Gastrocnemius medialis (tissue), 4 donors: ENCODE measurements around the gene GARNL3. TPM values are rescaled to one million over a fixed set of nuclear protein-coding genes. Genes with fewer than 3 reads are reported as not detected.

Experiments
- ATAC-seq, 2 donors: fragments of 150-250 bp; one replicate each; pipeline ENCODE4 v1.9.1; 2016
- DNase-seq, 2 donors: peaks; one replicate each; pipeline ENCODE4 v3.0.0-alpha.2; 2019
- H3K27ac ChIP-seq, 4 donors: fragments of 200-600 bp; sonication (generic); 1 replicate in 1 of 4; 2 replicates in 3 of 4; pipeline ENCODE4 v1.5.1; 2016 to 2018; ENCODE audit warnings: mild to moderate bottlenecking in 2 of 4, moderate library complexity in 1 of 4
- H3K27me3 ChIP-seq, 3 donors: fragments of 200-600 bp; sonication (generic) in 2 of 3; 1 replicate in 1 of 3; 2 replicates in 2 of 3; pipeline versions ENCODE4 v1.5.1 to v1.6.0; 2016 to 2019; ENCODE audit warnings: mild to moderate bottlenecking in 1 of 3, moderate library complexity in 1 of 3
- H3K36me3 ChIP-seq, 2 donors: fragments of 200-600 bp; sonication (generic) in 1 of 2; one replicate each; pipeline ENCODE4 v1.5.1; 2017 to 2018
- H3K4me1 ChIP-seq, 2 donors: fragments of 200-600 bp; sonication (generic) in 1 of 2; one replicate each; pipeline ENCODE4 v1.5.1; 2016 to 2017; ENCODE audit warnings: mild to moderate bottlenecking in 2 of 2
- H3K4me3 ChIP-seq, 4 donors: fragments of 200-600 bp; sonication (generic) in 3 of 4; 1 replicate in 1 of 4; 2 replicates in 3 of 4; pipeline ENCODE4 v1.5.1; 2016 to 2019; ENCODE audit warnings: mild to moderate bottlenecking in 2 of 4
- H3K9me3 ChIP-seq, 3 donors: fragments of 200-600 bp; sonication (generic) in 2 of 3; 1 replicate in 1 of 3; 2 replicates in 2 of 3; pipeline ENCODE4 v1.5.1; 2016 to 2019
- CTCF ChIP-seq, 5 experiments: fragments of 450-650 bp in 3 of 5; fragments of 200-600 bp in 2 of 5; sonication (generic) in 2 of 5; IDR thresholded peaks in 4 of 5; conservative IDR thresholded peaks in 1 of 5; 1 replicate in 4 of 5; 2 replicates in 1 of 5; pipeline ENCODE4 v1.5.1; 2016 to 2019; ENCODE audit warnings: antibody characterized with exemption in 5 of 5, mild to moderate bottlenecking in 3 of 5, moderate library complexity in 3 of 5
- POLR2A ChIP-seq, 2 donors: fragments of 450-650 bp; IDR thresholded peaks; one replicate each; pipeline ENCODE4 v1.6.1; 2017; ENCODE audit warnings: antibody characterized with exemption in 2 of 2, mild to moderate bottlenecking in 2 of 2, moderate library complexity in 2 of 2
- in situ Hi-C, 4 donors: fragments of 200-750 bp; cut with MboI; loops; one replicate each; pipeline versions ENCODE4 v1.15.0 to v1.8.0; 2017; ENCODE audit warnings: low sequenced_read_pairs in 4 of 4
- intact Hi-C: fragments of 100-400 bp; cut with DNase I; formaldehyde crosslinking; loops from one replicate; pipeline ENCODE4 v1.15.1; 2023; ENCODE audit warnings: low total_unique reads
- total RNA-seq, 4 donors: library from RNA; depleted of rRNA; stranded (reverse); fragments of >200 nt; gene quantifications; one replicate each; pipeline versions ENCODE4 v1.1.0 to v1.2.3, GENCODE V29; 2016

The GARNL3 gene
- total RNA-seq, 4 donors from 2014 or later: 2.5 to 5.7 (median 3.0) TPM

DNA sequence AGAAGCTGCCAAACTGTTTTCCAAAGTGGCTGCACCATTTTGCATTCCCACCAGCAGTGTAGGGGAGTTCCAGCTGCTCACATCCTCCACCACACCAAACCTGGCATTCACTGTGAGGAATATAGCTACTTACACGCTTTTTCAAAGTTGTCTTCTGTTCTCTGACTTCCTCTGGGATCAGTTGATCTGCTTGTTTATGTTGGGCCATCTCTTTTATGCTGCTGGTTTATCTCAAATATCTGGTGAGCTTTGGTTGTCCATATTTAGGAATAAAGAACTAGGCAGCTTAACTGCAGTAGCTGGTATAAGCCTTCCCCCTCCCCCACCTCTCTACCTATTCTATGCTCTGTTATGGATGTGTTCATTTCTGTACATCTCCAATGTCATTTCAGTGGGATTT lies 151.1 kb downstream of the GARNL3 start:
- DNase-seq: no peak
- no peaks in the 10 kb centered on the region for H3K36me3 ChIP-seq
- H3K27me3 ChIP-seq: no peaks in the 10 kb centered on the region
- intact Hi-C loops: no loop called here
- TF ChIP-seq CTCF (IDR thresholded peaks at IDR 0.05 in 4 of 5, conservative IDR thresholded peaks at IDR 0.05 in 1 of 5) (no peak), POLR2A (IDR thresholded peaks at IDR 0.05) (no peak)
- no peaks in the 10 kb centered on the region for H3K9me3 ChIP-seq
- ATAC-seq: no peak
- H3K4me3 ChIP-seq: no peak overlapping the region
- in situ Hi-C loops: loop anchor here in 1 of 4 donors (25.0 kb wide), 1 partner anchor 478 kb away; no protein-coding TSS in a partner anchor
- no peaks in the 10 kb centered on the region for H3K4me1 ChIP-seq
- no peak overlapping the region for H3K27ac ChIP-seq

DNA sequence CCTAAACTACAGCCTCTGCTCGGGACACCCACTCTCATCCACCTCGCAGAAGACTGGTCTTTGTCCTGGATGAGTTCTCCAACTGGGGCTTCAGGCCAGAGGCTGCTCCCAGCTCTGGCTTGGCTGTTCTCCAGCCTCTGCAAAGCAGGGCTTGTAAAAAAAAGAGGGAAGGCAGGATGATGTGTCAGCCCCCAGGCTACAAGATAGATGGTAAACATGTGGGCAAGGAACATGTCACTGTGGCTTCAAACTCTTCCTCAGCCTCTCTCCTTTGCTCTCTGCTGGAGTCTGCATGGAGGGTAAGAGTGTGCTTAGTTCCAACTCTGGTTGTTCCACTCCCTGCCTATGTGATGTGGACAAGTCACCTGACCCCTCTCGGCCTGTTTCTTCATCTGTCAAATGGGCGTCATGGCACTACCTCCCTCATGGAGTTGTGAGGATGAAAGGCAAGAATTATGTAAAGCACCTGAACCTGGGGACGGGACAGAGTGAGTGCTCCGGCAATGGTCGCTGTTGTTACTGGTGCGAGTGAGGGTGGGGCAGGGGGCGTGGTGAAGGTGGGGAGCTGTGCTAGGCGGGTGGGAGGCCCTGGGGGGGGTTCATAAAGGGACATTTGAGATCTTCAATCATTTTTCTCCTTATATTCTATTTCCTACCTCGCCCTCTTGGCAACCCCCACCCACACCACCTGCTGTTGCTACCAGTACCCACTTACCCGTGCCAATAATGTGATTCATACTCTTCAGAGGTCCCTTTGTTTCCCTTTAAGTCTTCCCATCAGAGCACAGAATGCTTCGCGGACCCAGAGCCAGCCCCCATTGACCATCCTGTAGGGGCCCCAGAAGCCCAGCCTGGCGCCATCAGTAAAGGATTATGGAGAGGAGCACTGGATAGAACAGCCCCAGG lies 152.8 kb downstream of the GARNL3 start:
- intact Hi-C loops (no loop called here), in situ Hi-C loops (loop anchor here in 1 of 4 donors (25.0 kb wide), 1 partner anchor 480 kb away; no protein-coding TSS in a partner anchor)
- H3K4me1 ChIP-seq: peaks cover under 1 to 6% of the 10 kb centered on the region in 2 donors
- ATAC-seq: no peak
- H3K4me3 ChIP-seq: no peak overlapping the region
- DNase-seq: no peak
- no peaks in the 10 kb centered on the region for H3K27me3 ChIP-seq
- no peaks in the 10 kb centered on the region for H3K36me3 ChIP-seq
- no peak overlapping the region for H3K27ac ChIP-seq
- H3K9me3 ChIP-seq: no peaks in the 10 kb centered on the region
- no peak for TF ChIP-seq CTCF (IDR thresholded peaks at IDR 0.05 in 4 of 5, conservative IDR thresholded peaks at IDR 0.05 in 1 of 5)
- no peak for TF ChIP-seq POLR2A (IDR thresholded peaks at IDR 0.05)

GRCh38 chr9:127418037-127418471 lies 153.5 kb downstream of the GARNL3 start:
- Histone ChIP-seq H3K36me3 (no peaks in the 10 kb centered on the region), H3K4me3 (no peak overlapping the region), H3K4me1 (peaks cover 8 to 13% of the 10 kb centered on the region in 2 donors), H3K27ac (no peak overlapping the region), H3K9me3 (no peaks in the 10 kb centered on the region), H3K27me3 (no peaks in the 10 kb centered on the region)
- ATAC-seq (no peak), DNase-seq (no peak)
- no peak for TF ChIP-seq POLR2A (IDR thresholded peaks at IDR 0.05)
- TF ChIP-seq CTCF (IDR thresholded peaks at IDR 0.05 in 4 of 5, conservative IDR thresholded peaks at IDR 0.05 in 1 of 5): peak in 2 of 5 experiments; percentile 11 to 29
- in situ Hi-C loops (loop anchor here in 1 of 4 donors (25.0 kb wide), 1 partner anchor 481 kb away; no protein-coding TSS in a partner anchor), intact Hi-C loops (no loop called here)

- Histone ChIP-seq H3K36me3 (no peaks in the 10 kb centered on the region), H3K4me3 (no peak overlapping the region), H3K4me1 (peaks cover 13 to 16% of the 10 kb centered on the region in 2 donors), H3K27ac (no peak overlapping the region), H3K27me3 (no peaks in the 10 kb centered on the region), H3K9me3 (no peaks in the 10 kb centered on the region)
- intact Hi-C loops (no loop called here), in situ Hi-C loops (loop anchor here in 1 of 4 donors (25.0 kb wide), 1 partner anchor 482 kb away; no protein-coding TSS in a partner anchor)
- ATAC-seq (no peak), DNase-seq (no peak)
- TF ChIP-seq CTCF (IDR thresholded peaks at IDR 0.05 in 4 of 5, conservative IDR thresholded peaks at IDR 0.05 in 1 of 5): no peak
- no peak for TF ChIP-seq POLR2A (IDR thresholded peaks at IDR 0.05)
Observed at GRCh38 chr9:127419348-127419747, 154.8 kb downstream of the GARNL3 start.
